Glutamatergic neuron (in vitro differentiated cells): ENCODE measurements around the gene DNAH6. TPM values are rescaled to one million over a fixed set of nuclear protein-coding genes. Genes with fewer than 3 reads are reported as not detected.

Source experiments
- DNase-seq: peaks from one replicate; pipeline ENCODE4 v3.0.0; 2022
- H3K27ac Mint-ChIP-seq: one replicate; pipeline ENCODE4 v1.8.0; 2020; ENCODE audit warnings: mild to moderate bottlenecking, mixed read lengths, inconsistent platforms; ENCODE audit not compliant: unreplicated experiment
- H3K27me3 Mint-ChIP-seq: one replicate; pipeline ENCODE4 v1.8.0; 2020; ENCODE audit warnings: mild to moderate bottlenecking, moderate library complexity, mixed read lengths, inconsistent platforms; ENCODE audit not compliant: unreplicated experiment
- H3K36me3 Mint-ChIP-seq: one replicate; pipeline ENCODE4 v1.8.0; 2020; ENCODE audit warnings: mild to moderate bottlenecking, mixed read lengths, inconsistent platforms; ENCODE audit not compliant: unreplicated experiment
- H3K4me1 Mint-ChIP-seq: one replicate; pipeline ENCODE4 v1.8.0; 2020; ENCODE audit warnings: mild to moderate bottlenecking, low read depth, mixed read lengths, inconsistent platforms; ENCODE audit not compliant: unreplicated experiment
- H3K4me3 Mint-ChIP-seq: one replicate; pipeline ENCODE4 v1.8.0; 2020; ENCODE audit warnings: mild to moderate bottlenecking, mixed read lengths, inconsistent platforms; ENCODE audit not compliant: unreplicated experiment
- H3K9me3 Mint-ChIP-seq: one replicate; pipeline ENCODE4 v1.8.0; 2020; ENCODE audit warnings: mild to moderate bottlenecking, moderate library complexity, mixed read lengths, inconsistent platforms; ENCODE audit not compliant: unreplicated experiment
- CTCF ChIP-seq: fragments of 200-600 bp; sonication (generic); IDR thresholded peaks from one replicate; pipeline ENCODE4 v1.5.0; 2021; ENCODE audit not compliant: partially characterized antibody, unreplicated experiment
- total RNA-seq: library from RNA; stranded (reverse); fragmentation: NEBNext Ultra II Directional; extraction: Animal tissue kit (Norgen Biotek cat#: 25700); gene quantifications from one replicate; pipeline ENCODE4 v1.2.1, GENCODE V29; 2021; ENCODE audit not compliant: unreplicated experiment

DNAH6 gene
- total RNA-seq, 1 donor from 2014 or later: 0.86 TPM

DNA sequence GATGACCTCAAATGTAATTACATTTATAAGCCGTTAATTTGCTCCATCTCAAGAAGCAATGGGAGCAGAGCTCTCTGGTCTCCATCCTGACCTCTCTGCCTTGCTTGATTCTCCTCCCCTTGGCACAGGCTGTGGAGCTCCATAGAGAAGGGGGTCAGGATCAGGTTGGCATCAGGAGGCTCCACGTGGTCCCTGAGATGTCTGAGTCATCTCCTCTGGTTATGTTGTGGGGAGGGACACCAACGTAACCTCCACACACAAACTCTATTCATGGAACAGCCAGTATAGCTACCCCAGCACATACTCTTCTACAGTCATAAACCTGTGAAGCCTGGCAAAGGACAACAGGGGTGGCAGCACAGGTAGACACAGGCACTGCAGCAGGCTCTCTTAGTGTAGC lies 335.6 kb downstream of the DNAH6 start:
- H3K9me3 Mint-ChIP-seq: no peaks in the 10 kb centered on the region
- DNase-seq: no peak
- TF ChIP-seq CTCF: no peak
- H3K36me3 Mint-ChIP-seq: peaks cover 5% of the 10 kb centered on the region
- H3K27me3 Mint-ChIP-seq: no peaks in the 10 kb centered on the region
- no peak overlapping the region for H3K27ac Mint-ChIP-seq
- no peak overlapping the region for H3K4me3 Mint-ChIP-seq
- H3K4me1 Mint-ChIP-seq: peaks cover 2% of the 10 kb centered on the region

DNA sequence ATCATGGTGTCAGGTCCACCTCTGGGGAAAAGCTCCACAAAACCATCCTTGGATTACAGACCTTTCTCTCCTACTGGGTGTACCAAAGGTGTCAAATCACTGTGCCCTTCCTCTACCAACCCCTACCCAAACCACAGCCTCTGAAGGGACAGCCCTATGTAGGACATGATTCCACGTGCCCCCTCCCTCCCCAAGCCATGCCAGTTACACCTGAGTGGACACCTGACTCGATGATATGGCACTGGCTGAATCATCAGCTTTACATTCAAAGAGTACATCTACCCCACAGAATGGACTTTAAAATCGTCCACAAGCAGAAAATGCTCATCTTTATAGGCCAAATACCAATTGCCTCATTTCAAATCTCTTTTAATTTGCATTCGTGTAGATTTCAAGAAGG lies 338.6 kb downstream of the DNAH6 start:
- no peak for DNase-seq
- Mint-ChIP-seq H3K36me3 (peaks cover 5% of the 10 kb centered on the region), H3K4me3 (no peak overlapping the region), H3K9me3 (peaks cover 2% of the 10 kb centered on the region), H3K27ac (no peak overlapping the region), H3K27me3 (no peaks in the 10 kb centered on the region), H3K4me1 (peaks cover 2% of the 10 kb centered on the region)
- TF ChIP-seq CTCF: no peak

DNA sequence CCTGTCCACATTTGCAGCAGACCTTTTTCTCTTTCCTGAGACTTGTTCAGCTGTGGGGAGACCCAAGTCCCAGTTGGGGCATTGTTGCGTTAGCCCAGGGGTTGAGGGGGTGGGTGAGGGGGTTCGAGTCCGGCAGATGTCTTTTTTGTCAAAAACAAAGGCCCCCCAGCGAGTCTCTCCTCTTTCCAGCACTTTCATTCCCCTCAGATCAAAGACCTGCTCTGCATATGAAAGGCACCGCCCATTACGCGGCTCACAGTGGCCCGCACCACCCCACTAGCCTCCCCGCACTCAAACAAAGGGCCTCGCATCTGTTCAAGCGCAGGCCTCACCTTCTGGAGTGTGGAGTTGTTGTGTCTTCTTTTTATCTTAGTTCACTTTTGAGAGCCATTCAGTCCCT lies 339.4 kb downstream of the DNAH6 start:
- peaks cover 2% of the 10 kb centered on the region for H3K4me1 Mint-ChIP-seq
- peaks cover 2% of the 10 kb centered on the region for H3K9me3 Mint-ChIP-seq
- peaks cover 5% of the 10 kb centered on the region for H3K36me3 Mint-ChIP-seq
- H3K27me3 Mint-ChIP-seq: peaks cover under 1% of the 10 kb centered on the region
- DNase-seq: no peak
- H3K27ac Mint-ChIP-seq: peak overlapping the region; percentile 60
- TF ChIP-seq CTCF: no peak
- no peak overlapping the region for H3K4me3 Mint-ChIP-seq

DNA sequence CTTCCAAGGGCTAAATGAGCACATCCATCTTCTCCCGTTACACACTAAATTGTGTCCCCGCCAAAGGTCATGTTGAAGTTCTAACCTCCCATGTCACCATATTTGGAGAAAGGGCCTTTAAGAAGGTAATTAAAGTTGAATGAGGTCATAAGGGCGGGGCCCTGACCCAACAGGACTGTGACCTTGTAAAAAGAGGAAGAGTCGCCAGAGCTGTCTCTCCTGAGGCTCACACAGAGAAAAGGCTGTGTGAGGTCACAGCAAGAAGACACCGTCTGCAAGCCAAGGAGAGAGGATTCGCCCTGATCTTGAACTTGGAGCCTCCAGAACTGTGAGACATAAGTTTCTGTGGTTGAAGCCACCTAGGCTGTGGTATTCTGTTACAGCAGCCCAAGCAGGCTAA lies 340.5 kb downstream of the DNAH6 start:
- no peak for DNase-seq
- Mint-ChIP-seq H3K27me3 (peaks cover 1% of the 10 kb centered on the region), H3K27ac (no peak overlapping the region), H3K4me3 (no peak overlapping the region), H3K9me3 (peaks cover 2% of the 10 kb centered on the region), H3K4me1 (peaks cover 2% of the 10 kb centered on the region), H3K36me3 (peaks cover 5% of the 10 kb centered on the region)
- TF ChIP-seq CTCF: no peak

- no peak for TF ChIP-seq CTCF
- peaks cover 2% of the 10 kb centered on the region for H3K4me1 Mint-ChIP-seq
- H3K36me3 Mint-ChIP-seq: peaks cover 5% of the 10 kb centered on the region
- H3K27me3 Mint-ChIP-seq: peaks cover 1% of the 10 kb centered on the region
- no peak for DNase-seq
- no peak overlapping the region for H3K4me3 Mint-ChIP-seq
- no peak overlapping the region for H3K27ac Mint-ChIP-seq
- H3K9me3 Mint-ChIP-seq: peaks cover 2% of the 10 kb centered on the region
Observed at GRCh38 chr2:84857566-84857965, 341.3 kb downstream of the DNAH6 start.
